NCI-H1930 (cell line): Measurements from ENCODE around the gene PATJ.
"Not testable (repeated sequence)": the region's sequence is repeated elsewhere in the genome, so short reads cannot be mapped to it uniquely, and the experiment has no call there.

Experiments used
- DNase-seq, 2 experiments: peaks; one replicate each; lab custom pipeline; 2025; lab: John Stamatoyannopoulos, UW

PATJ gene

DNA sequence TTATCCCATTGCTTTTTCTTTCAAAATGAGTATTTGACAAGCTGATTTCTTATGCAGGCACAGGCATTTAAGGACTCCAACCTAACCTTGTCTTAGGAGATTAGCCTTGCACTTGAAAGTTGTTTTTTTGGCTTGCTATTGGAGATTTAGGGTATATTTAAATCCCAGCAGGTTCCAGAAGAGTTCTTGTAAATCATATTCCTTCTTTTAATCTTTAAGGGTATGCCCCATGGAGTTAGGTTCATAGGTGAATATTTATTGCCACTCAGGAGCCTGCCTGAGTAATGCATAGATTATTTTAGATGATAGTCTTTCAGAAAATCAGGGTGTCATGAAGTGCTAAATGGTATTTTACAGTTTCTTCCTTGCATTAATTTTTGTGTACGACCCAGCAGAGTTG is 146.5 kb downstream of the PATJ start:
- no peak for DNase-seq

- DNase-seq, result not testable (repeated sequence)
Measured at GRCh38 chr1:61890435-61890834, 148.2 kb downstream of the PATJ start.

- no peak for DNase-seq
Measured at GRCh38 chr1:61892977-61893376, 150.7 kb downstream of the PATJ start.

DNA sequence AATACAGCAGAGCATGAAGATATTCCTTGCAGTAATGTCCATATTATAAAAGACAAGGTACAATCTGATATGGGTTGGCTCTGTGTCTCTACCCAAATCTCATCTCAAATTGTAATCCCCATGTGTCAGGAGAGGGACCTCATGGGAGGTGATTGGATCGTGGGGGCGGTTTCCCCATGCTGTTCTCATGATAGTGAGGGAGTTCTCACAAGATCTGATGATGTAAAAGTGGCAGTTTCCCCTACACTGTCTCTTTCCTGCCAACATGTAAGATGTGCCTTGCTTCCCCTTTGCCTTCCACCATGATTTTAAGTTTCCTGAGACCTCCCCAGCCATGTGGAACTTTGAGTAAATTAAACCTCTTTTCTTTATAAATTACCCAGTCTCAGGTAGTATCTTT is 152.0 kb downstream of the PATJ start:
- not testable (repeated sequence) for DNase-seq

- DNase-seq, result no peak
Measured at GRCh38 chr1:61895175-61895574, 152.9 kb downstream of the PATJ start.

DNA sequence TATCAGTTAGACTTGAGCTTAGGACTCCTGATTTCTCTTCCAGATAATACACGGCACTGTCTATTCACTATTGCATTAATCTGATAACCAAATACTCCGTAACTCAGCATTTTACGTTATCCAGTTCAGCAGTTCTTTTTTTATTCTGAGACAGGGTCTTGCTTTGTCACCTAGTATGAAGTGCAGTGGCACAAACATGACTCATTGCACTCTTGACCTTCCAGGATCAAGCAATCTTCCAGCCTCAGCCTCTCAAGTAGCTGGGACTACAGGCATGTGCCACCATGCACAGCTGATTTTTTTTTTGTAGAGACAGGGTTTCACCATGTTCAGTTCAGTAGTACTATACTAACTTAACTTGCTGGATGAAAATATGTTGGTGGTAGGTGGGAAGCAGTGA is 156.4 kb downstream of the PATJ start:
- no peak for DNase-seq

GRCh38 chr1:61904354-61904753 is 162.1 kb downstream of the PATJ start:
- no peak for DNase-seq

- DNase-seq, result no peak
Measured at GRCh38 chr1:61907102-61907501, 164.8 kb downstream of the PATJ start.

DNA sequence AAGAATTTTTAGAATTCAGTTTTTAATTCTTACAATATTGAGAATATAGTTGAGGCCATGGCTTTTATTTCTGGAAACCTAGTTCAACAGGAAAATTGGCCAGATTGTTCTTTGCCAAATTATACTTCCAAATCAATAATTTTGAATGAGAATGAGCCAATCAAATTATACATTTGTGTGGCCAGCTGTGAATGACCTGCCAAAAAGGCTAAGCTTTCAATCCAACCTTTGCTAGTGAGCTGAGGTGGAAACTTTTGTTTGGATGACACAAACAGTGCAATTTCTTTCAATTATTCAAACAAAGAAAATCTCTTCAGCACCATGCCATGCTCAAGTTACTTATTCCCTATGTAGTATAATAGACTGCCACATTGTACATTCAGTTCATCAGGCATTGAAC is 167.8 kb downstream of the PATJ start:
- DNase-seq, result peak in 1 of 2 experiments; percentile 29

- no peak for DNase-seq
Measured at GRCh38 chr1:61914823-61915482, 172.7 kb downstream of the PATJ start.

DNA sequence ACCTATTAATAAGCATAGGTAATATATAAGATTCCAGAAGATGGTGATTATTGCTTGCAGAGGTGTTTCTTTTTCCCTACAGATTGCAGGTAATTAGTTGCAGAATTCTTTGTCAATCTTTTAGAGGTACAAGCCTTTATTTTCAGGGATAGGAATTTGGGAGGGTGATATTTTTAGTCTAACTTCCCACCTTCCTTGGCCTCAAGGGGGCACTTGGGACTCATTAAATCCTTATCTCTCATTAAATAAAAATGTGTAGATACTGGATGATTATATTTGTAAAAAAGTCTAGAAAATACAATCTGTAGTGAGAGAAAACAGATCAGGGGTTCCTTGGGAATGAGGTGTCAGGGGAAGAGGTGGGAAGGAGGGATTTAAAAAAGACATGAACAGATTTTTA is 179.2 kb downstream of the PATJ start:
- no peak for DNase-seq

DNA sequence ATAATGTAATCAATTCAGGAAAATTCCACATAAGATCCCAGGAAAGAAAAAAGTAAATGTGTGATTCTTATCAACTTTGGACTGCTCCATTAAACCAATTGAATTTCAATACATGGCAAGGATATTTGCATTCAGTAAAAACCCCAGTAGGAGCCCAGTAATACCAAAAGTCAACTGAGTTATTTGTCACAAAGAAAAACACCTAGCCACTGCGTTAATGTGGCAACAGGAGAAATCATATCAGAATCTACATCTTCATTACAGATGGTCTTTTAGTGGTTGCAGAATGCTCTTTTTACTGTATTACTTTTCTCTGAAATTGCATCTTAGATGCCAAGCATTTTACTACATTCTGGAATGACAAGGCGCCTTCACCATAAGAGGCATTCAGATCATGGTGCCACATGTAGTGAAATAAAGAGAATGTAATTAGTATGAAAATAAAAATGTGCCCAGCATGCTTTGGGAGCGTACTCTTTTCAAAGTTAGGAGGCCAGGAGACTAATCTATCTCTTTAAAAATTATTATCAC is 180.7 kb downstream of the PATJ start:
- DNase-seq, result no peak

GRCh38 chr1:61925591-61926298 is 183.5 kb downstream of the PATJ start:
- no peak for DNase-seq

- DNase-seq, result no peak
Measured at GRCh38 chr1:61926597-61926996, 184.3 kb downstream of the PATJ start.

GRCh38 chr1:61930116-61930645 is 187.9 kb downstream of the PATJ start:
- DNase-seq, result no peak

GRCh38 chr1:61931587-61932279 is 189.5 kb downstream of the PATJ start:
- DNase-seq, result no peak

GRCh38 chr1:61935516-61935915 is 193.2 kb downstream of the PATJ start:
- DNase-seq, result no peak

DNA sequence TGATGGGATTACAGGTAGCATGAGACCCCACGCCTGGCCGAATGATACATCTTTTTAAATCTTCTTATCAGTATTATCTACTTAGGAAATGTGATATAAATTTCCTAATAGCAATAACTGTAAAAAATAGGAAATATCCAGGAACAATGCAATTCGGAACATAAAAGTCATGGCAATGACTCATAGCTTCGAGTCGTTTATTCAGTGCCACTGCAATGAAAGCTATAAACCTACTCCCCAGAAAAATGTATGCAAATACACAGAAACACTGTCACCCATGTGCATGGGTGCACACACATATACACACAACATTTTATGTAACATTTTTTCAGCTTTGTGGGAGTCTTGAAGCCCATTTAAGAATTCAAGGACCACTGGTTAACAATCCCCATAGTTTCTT is 194.6 kb downstream of the PATJ start:
- DNase-seq, result no peak

- no peak for DNase-seq
Measured at GRCh38 chr1:61941794-61942193, 199.5 kb downstream of the PATJ start.

- no peak for DNase-seq
Measured at GRCh38 chr1:61942856-61943255, 200.6 kb downstream of the PATJ start.

DNA sequence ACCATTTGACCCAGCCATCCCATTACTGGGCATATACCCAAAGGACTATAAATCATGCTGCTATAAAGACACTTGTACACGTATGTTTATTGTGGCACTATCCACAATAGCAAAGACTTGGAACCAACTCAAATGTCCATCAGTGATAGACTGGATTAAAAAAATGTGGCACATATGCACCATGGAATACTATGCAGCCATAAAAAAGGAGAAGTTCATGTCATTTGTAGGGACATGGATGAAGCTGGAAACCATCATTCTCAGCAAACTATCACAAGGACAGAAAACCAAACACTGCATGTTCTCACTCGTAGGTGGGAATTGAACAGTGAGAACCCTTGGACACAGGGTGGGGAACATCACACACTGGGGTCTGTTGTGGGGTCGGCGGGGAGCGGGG is 206.4 kb downstream of the PATJ start:
- not testable (repeated sequence) for DNase-seq

DNA sequence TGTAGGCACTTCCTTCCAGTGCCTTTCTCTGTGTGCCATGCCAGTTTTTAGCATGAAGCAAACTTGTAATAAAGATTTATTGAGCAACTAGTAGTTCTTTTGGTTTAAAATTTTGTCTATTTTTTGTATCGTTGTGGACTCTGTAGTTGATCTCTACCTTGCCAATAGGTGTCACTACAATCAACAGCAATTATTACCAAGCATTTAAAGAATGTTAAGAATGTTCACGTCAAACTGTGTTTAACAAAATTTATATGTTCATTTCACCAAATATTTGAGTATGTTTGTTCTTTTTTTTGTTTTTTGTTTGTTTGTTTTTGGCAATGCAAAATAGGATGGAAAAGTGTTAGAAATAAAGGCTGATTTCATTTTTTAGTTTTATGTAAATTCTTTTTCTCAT is 208.1 kb downstream of the PATJ start:
- DNase-seq, result no peak
